KBM-7 (cell line): ENCODE measurements around the gene IQCC.
A peak's percentile ranks its signal among the peaks of the same experiment; 100 is the strongest.
"Not testable (repeated sequence)": the region's sequence is repeated elsewhere in the genome, so short reads cannot be mapped to it uniquely, and the experiment has no call there.

ENCODE experiments used
- DNase-seq: peaks from one replicate; pipeline ENCODE4 v3.0.0-alpha.2; 2015
- in situ Hi-C: fragments of 300-500 bp; cut with MboI; formaldehyde crosslinking; loops from 2 replicates; pipeline ENCODE4 v1.14.3; 2020; ENCODE audit warnings: low sequenced_read_pairs, low pct_unique_long_range_greater_than_20kb, mixed read lengths

IQCC gene

GRCh38 chr1:32205401-32206370, at the start of gene IQCC:
Gene IQCC (plus strand): TSS chr1:32205671. CDS start chr1:32205682, 11 bp downstream.
- in situ Hi-C loops: no loop called here
- peak; percentile 85 for DNase-seq

GRCh38 chr1:32159189-32159588, 46.3 kb upstream of the IQCC start:
- in situ Hi-C loops: no loop called here
- no peak for DNase-seq

GRCh38 chr1:32163405-32163804, 42.1 kb upstream of the IQCC start:
- in situ Hi-C loops: no loop called here
- DNase-seq: no peak

GRCh38 chr1:32165633-32166032, 39.8 kb upstream of the IQCC start:
- in situ Hi-C loops, DNase-seq: not testable (repeated sequence)

- no peak for DNase-seq
- in situ Hi-C loops: no loop called here
These were observed 34.5 kb upstream of the IQCC start for GRCh38 chr1:32170991-32171390.

GRCh38 chr1:32172621-32173245, 32.7 kb upstream of the IQCC start:
- peak; percentile 54 for DNase-seq
- in situ Hi-C loops: no loop called here

- in situ Hi-C loops: no loop called here
- no peak for DNase-seq
These were observed 26.9 kb upstream of the IQCC start for GRCh38 chr1:32178380-32179192.

- in situ Hi-C loops: no loop called here
- no peak for DNase-seq
These were observed 26.4 kb upstream of the IQCC start for GRCh38 chr1:32179193-32179442.

GRCh38 chr1:32179443-32180185, 25.9 kb upstream of the IQCC start, which contains the start of gene TXLNA:
Gene TXLNA (plus strand): TSS chr1:32179675. CDS start chr1:32180346, 671 bp downstream.
- DNase-seq: peak; percentile 94
- in situ Hi-C loops: no loop called here

GRCh38 chr1:32180186-32181060, 25.0 kb upstream of the IQCC start:
- DNase-seq: no peak
- in situ Hi-C loops: no loop called here

- in situ Hi-C loops: no loop called here
- DNase-seq: no peak
These were observed 24.4 kb upstream of the IQCC start for GRCh38 chr1:32181065-32181464.

GRCh38 chr1:32181563-32181962, 23.9 kb upstream of the IQCC start:
- DNase-seq: no peak

GRCh38 chr1:32182060-32182459, 23.4 kb upstream of the IQCC start:
- in situ Hi-C loops: no loop called here
- no peak for DNase-seq

More at GRCh38 chr1:32181563-32181962, 23.9 kb upstream of the IQCC start:
- in situ Hi-C loops: no loop called here

GRCh38 chr1:32184650-32185049, 20.8 kb upstream of the IQCC start:
- in situ Hi-C loops: no loop called here
- DNase-seq: no peak

- in situ Hi-C loops: no loop called here
- DNase-seq: no peak
These were observed 19.4 kb upstream of the IQCC start for GRCh38 chr1:32186077-32186476.

- DNase-seq: no peak
- in situ Hi-C loops: no loop called here
These were observed 19.0 kb upstream of the IQCC start for GRCh38 chr1:32186491-32186890.

- in situ Hi-C loops: no loop called here
- no peak for DNase-seq
These were observed 17.6 kb upstream of the IQCC start for GRCh38 chr1:32187850-32188249.

GRCh38 chr1:32192220-32192948, 13.1 kb upstream of the IQCC start:
- in situ Hi-C loops: no loop called here
- no peak for DNase-seq
